Calu3 (cell line): Measurements from ENCODE around the gene GGCT. TPM values are rescaled to one million over a fixed set of nuclear protein-coding genes. Genes with fewer than 3 reads are reported as not detected.

ENCODE experiments used
- BruUV-seq: library from RNA; stranded (reverse); fragments of 400-500 nt; replicated peaks from 2 replicates; lab custom pipeline; 2021; lab: Mats Ljungman, UMichigan
- CTCF ChIA-PET: fragments of 300-600 bp; sonication (Branson Sonifier 250); formaldehyde crosslinking; loops from one replicate; lab custom pipeline; 2022; ENCODE audit warnings: antibody characterized with exemption; lab: Charles Lee
- DNase-seq: peaks from one replicate; pipeline ENCODE4 v3.0.0; 2022
- H3K27ac Mint-ChIP-seq: one replicate; pipeline ENCODE4 v1.8.0; 2022; ENCODE audit warnings: mixed read lengths; ENCODE audit not compliant: unreplicated experiment
- H3K27me3 Mint-ChIP-seq: one replicate; pipeline ENCODE4 v1.8.0; 2022; ENCODE audit warnings: mixed read lengths; ENCODE audit not compliant: unreplicated experiment
- H3K36me3 Mint-ChIP-seq: one replicate; pipeline ENCODE4 v1.8.0; 2022; ENCODE audit warnings: mild to moderate bottlenecking, moderate library complexity, mixed read lengths; ENCODE audit not compliant: insufficient read depth, unreplicated experiment
- H3K4me1 Mint-ChIP-seq: one replicate; pipeline ENCODE4 v1.8.0; 2022; ENCODE audit warnings: mild to moderate bottlenecking, low read depth, mixed read lengths; ENCODE audit not compliant: unreplicated experiment
- H3K4me3 Mint-ChIP-seq: one replicate; pipeline ENCODE4 v1.8.0; 2022; ENCODE audit warnings: mild to moderate bottlenecking, low read depth, moderate library complexity, mixed read lengths; ENCODE audit not compliant: unreplicated experiment
- H3K9me3 Mint-ChIP-seq: one replicate; pipeline ENCODE4 v1.8.0; 2022; ENCODE audit warnings: low read depth, mixed read lengths; ENCODE audit not compliant: unreplicated experiment
- intact Hi-C: fragments of 100-400 bp; cut with micrococcal nuclease; formaldehyde crosslinking; loops from one replicate; pipeline ENCODE4 v1.10.0; 2022; ENCODE audit not compliant: unreplicated experiment
- total RNA-seq: library from RNA; stranded (reverse); gene quantifications from 2 replicates; pipeline ENCODE4 v1.2.3, GENCODE V29; 2022
- TF ChIP-seq, protein P1 (sequence below): fragments of 200-600 bp; IDR thresholded peaks from one replicate; pipeline ENCODE4 v1.8.0; 2022; ENCODE audit warnings: antibody characterized with exemption; ENCODE audit not compliant: unreplicated experiment

Gene GGCT
- total RNA-seq, 1 experiment from 2014 or later = 90.6 TPM

DNA sequence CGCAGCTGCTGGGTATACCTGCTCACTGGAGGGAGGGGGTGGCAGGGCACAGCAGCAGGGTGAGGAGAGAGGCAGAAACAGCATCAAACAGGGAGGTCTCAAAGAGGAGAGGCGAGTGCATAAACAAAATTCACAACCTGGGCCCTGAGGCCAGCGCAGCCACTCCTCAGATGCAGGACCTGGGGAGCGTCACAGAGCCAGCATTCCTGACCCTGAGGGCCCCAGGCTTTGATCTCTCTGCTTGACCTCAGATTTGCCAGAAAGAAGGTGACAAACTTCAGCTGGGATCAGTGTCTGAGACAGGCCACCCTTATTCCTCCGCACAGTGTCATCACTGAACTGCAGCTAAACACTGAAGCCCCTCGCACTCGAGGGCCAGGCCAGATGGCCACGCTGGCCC lies 51.6 kb downstream of the GGCT start:
- H3K27ac Mint-ChIP-seq = no peak overlapping the region
- intact Hi-C loops = no loop called here
- no peak overlapping the region for H3K4me3 Mint-ChIP-seq
- no peaks in the 10 kb centered on the region for H3K4me1 Mint-ChIP-seq
- DNase-seq = no peak
- TF ChIP-seq, protein P1, sequence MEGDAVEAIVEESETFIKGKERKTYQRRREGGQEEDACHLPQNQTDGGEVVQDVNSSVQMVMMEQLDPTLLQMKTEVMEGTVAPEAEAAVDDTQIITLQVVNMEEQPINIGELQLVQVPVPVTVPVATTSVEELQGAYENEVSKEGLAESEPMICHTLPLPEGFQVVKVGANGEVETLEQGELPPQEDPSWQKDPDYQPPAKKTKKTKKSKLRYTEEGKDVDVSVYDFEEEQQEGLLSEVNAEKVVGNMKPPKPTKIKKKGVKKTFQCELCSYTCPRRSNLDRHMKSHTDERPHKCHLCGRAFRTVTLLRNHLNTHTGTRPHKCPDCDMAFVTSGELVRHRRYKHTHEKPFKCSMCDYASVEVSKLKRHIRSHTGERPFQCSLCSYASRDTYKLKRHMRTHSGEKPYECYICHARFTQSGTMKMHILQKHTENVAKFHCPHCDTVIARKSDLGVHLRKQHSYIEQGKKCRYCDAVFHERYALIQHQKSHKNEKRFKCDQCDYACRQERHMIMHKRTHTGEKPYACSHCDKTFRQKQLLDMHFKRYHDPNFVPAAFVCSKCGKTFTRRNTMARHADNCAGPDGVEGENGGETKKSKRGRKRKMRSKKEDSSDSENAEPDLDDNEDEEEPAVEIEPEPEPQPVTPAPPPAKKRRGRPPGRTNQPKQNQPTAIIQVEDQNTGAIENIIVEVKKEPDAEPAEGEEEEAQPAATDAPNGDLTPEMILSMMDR = no peak
- CTCF ChIA-PET = interaction anchor here (1.3 kb wide), 1 partner anchor 13 kb away, joined by 4 read pairs; no protein-coding TSS in a partner anchor
- no peaks in the 10 kb centered on the region for H3K9me3 Mint-ChIP-seq
- BruUV-seq = no TSS peak
- H3K36me3 Mint-ChIP-seq = peaks cover 6% of the 10 kb centered on the region
- H3K27me3 Mint-ChIP-seq = no peaks in the 10 kb centered on the region

DNA sequence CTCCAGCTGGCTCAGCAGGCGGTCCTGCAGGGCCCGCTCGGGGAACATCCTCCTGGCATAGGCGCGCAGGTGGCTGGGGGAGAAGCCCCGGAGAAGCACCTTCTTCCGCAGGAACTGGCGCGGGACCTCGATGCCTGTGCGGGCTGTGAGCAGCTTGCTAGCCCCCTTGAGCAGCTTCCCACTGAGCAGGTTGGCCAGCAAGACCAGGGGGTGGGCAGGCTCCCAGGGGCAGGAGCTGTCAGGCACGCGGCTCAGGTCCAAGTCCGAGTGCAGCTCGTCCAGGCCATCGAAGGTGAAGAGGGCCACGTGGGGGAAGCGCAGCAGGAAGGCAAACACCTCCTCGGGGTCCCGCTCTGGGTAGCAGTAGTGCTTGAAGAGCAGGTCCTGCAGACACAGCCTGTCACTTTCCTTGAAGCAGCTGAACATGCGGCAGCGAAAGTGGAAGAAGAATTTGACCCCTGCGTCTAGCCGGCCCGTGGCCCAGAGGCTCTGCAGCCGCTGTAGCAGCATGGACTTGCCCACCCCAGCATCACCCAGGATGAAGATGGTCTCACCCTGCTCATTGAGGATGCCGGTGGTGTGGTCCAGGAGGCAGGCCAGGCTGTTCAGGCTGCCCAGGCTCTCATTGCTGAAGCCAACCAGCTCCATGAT lies 52.2 kb downstream of the GGCT start:
- TF ChIP-seq, protein P1 = no peak
- DNase-seq = no peak
- Mint-ChIP-seq H3K4me1 (no peaks in the 10 kb centered on the region), H3K27me3 (no peaks in the 10 kb centered on the region), H3K4me3 (no peak overlapping the region), H3K27ac (no peak overlapping the region), H3K36me3 (peaks cover 6% of the 10 kb centered on the region), H3K9me3 (no peaks in the 10 kb centered on the region)
- no TSS peak for BruUV-seq
- intact Hi-C loops = no loop called here
- CTCF ChIA-PET = interaction anchor here (1.3 kb wide), 1 partner anchor 13 kb away, joined by 4 read pairs; no protein-coding TSS in a partner anchor

DNA sequence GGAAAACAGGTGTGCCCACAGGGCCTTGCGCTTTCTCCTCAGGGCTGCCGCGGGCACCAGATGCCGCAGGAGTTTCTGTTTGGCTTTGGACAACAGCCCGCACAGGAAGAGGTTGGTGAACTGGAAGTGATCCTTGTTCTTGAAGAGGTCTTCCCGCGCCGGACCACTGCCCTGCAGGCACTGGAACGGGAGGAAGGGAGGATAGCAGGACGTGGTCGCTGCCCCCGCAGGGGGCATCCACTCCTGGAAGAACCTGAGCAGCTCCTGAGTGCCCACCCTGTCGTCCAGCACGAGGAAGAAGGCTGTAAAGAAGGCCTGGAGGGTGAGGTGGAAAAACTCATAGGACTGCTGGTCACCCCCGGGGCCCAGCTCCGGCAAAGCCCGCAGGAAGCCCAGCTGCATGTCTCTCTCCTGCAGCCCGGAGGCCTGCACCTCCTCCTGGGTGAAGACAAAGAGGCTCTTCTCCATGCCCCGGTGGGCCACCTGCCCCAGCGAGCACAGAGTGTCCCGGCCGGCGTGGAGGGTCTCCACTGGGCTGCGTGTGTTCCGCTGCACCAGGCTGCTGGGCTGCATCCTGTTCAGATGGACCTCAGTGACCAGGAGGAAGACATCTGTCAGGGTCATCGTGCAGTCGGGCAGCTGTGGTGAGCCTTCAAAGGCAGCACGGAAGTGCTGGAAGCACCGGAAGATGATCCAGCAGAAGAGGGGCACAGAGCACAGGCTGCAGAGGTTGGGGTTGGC lies 52.9 kb downstream of the GGCT start:
- no peak for DNase-seq
- CTCF ChIA-PET = no interaction called here

DNA sequence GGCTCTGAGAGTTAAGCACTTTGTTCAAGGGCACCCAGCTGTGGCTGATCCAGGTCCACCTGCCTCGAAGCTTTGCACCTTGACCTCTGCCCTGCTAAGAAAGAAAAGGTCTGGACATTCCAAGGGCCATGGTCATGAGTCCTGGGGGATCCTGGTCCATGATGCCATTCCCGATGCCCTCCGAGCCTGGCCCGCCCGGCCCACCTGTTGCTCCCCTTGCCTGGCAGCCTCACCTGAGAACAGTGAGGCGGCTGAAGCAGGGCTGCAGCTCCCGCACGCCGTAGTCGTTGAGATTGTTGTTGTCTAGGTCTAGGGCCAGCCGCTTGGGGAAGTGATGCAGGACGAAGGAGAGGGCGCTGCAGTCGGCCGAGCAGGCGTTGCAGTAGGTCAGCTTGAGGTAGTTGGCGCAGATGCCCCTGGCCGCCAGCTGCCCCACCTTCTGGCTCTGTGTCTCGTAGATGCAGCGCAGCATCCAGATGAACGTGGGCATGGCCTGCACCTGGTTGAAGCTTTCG lies 53.6 kb downstream of the GGCT start:
- intact Hi-C loops = no loop called here
- Mint-ChIP-seq H3K27ac (no peak overlapping the region), H3K27me3 (no peaks in the 10 kb centered on the region), H3K9me3 (no peaks in the 10 kb centered on the region), H3K4me3 (no peak overlapping the region), H3K36me3 (peaks cover 6% of the 10 kb centered on the region), H3K4me1 (no peaks in the 10 kb centered on the region)
- no peak for DNase-seq
- CTCF ChIA-PET = no interaction called here
- TF ChIP-seq, protein P1 = no peak
- BruUV-seq = no TSS peak

More for the DNA sequence above, 52.9 kb downstream of the GGCT start:
- peaks cover 6% of the 10 kb centered on the region for H3K36me3 Mint-ChIP-seq
- no peaks in the 10 kb centered on the region for H3K27me3 Mint-ChIP-seq
- H3K4me1 Mint-ChIP-seq = no peaks in the 10 kb centered on the region
- H3K9me3 Mint-ChIP-seq = no peaks in the 10 kb centered on the region
- H3K4me3 Mint-ChIP-seq = no peak overlapping the region
- BruUV-seq = no TSS peak
- intact Hi-C loops = no loop called here
- no peak overlapping the region for H3K27ac Mint-ChIP-seq
- TF ChIP-seq, protein P1 = no peak
